ENCODE measurements around the gene SPESP1.
A peak's percentile ranks its signal among the peaks of the same experiment; 100 is the strongest.
"Not testable (repeated sequence)": the region's sequence is repeated elsewhere in the genome, so short reads cannot be mapped to it uniquely, and the experiment has no call there.

The SPESP1 gene

DNA sequence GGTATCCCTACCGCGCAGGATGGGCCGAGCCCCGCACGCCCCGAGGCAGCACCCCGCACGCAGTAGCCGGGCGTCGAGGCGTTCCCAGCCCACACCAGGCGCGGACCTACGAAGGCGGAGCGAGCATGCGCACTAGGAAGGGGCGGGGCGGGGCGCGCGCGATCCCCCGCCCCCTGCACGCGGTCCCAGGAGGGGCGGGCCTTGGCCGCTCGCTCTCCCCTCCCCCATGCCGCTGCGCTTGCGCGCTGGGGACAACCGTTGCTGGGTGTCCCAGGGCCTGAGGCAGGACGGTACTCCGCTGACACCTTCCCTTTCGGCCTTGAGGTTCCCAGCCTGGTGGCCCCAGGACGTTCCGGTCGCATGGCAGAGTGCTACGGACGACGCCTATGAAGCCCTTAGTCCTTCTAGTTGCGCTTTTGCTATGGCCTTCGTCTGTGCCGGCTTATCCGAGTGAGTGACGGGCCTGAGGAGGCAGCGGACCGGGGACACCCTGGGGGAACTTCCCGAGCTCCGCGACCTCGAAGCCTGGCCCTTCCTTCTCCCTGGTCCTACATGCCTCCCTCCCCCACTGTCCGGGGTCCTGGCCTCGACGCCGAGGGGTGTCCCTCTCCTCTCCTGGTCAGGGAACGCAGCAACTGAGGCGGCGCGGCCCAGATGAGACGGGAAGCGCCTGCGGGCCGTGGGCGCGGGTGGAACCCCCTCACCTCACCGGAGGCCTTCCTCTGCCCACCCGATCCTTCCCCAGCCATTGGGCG lies at the start of gene SPESP1:
TSS of gene SPESP1 (plus strand) at position 258 of the 755 bp plus-strand sequence. CDS start at position 387, 129 bp downstream.
- no peak for DNase-seq

DNA sequence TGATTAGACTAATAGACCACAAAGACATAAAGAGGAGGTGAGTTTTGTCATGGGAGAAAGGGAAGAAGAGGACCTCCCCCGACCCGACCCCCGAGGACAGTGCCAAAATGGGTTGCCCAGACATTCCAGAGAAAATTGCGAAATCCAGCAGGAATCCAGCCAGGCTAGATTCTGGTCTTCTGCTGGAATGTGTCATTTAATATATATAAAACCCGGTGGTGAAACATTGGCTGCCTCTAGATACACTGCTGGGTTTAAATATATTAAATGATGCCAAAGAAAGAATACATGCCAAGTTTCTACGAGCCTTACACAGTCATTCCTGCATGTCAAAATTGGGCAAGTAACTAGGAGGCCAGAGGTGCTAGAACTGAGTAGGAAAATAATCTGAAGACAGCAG lies 45.3 kb upstream of the SPESP1 start:
- DNase-seq = no peak

DNA sequence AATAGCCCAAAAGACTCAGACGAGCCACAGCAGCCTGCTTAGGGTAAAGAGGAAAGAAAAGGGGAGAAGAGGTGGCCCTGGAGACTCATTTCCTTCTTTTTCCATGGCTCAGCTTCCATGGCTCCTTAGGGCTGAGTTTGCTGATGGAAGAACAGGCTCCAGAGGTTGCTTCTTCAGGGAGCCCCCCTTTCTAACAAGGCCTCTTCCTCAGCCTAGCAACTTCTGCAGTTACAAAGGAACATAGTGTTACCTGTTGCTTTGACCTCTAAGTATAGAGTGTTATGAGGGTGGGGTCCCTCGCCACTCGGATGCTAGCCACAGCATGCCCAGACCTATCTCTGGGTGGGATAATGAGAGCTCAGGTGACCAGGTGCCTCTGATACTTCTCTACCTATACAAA lies 43.2 kb upstream of the SPESP1 start:
- no peak for DNase-seq

DNA sequence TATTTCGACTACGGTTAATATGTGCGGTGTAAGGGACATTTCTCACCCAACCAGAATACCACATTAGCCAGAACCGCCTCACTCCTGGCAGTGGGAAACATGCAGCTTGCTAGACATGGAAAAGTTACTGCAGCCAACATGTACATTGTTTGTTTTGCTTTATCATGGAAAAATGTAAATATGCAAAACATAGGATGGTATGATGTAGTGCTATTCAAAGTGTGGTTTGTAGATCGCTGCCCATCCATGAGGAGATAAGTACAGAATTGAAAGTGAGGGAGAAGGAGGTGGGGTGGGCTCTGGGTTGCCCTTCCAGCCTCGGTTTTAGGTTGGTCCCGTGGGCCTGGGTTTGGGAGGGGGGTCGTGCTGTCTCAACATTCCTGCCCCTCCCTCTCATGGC lies 42.5 kb upstream of the SPESP1 start:
- DNase-seq = no peak

DNA sequence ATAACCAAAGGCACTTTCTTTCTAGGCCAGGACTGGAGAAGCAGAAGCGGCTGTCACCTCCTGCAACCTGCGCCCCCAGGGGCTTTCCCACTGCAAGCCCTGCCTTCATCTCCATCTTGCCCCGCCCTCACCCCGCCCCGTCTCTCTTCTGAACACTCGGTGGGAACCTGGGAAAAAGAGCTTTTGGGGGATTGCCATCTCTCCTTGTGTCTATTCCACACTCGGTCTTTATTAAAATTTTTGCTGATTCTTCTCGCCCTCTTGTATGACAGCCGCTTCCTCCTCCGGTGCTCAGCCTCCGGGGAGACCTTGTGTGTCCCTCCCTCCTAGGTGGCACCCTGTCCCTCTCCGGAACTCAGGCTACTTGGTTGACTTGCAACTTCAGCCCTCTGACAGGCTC lies 41.9 kb upstream of the SPESP1 start:
- no peak for DNase-seq

DNA sequence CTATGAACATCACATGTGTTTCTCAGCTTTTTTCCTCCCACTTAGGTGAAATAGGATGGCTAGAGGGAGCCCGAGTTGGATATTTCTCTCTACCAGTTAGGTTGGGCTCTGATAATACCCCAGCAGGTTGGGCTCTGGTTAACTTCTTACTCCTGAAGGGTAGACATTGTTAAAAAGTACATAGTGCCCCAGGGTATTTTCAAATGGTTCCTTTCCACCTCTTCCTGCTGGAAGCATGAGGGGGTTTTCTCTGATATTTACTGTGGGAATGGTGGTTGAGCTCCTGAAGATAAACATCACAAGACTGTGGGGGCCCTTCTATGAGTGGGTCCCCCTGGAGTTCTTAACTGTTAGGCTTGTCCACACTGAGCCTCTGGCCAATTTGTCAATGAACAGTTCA lies 36.1 kb upstream of the SPESP1 start:
- DNase-seq = no peak

DNA sequence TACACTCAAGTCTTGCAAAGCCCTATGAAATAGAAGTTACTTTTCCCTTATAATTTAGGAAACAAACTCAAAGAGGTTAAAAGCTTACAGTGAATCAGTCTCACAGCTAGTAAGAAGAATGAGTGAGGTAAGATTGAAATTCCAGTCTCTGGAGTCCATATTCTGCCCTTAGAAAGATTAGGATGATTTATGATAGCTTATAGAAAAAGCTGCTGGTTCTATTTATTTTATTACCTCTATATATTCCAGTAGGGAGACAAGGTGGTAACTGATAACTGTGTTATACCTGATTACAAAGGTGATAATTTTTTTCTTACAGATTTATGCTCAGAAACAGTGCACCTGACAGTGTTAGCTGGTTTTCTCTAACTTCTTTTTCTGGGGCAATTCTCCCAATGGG lies 34.1 kb upstream of the SPESP1 start:
- DNase-seq = no peak

DNA sequence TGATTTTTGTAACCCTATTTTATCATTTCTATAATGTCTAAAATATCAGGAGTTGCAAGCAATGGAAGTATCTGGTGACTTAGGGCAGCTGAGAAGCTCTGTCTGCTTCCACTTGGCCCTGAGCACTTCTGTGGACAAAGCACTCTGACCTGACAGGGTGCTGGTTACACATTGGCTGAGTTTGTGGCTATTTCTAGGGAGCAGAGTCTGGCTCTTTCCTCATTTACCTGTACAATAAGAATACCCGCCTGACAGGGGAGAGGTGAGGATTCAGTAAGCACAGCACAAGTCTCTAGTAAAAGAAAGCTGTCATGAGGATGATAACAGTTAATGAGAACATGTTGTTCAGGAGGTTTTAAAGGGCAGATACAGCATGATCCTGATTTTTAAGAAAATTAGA lies 33.3 kb upstream of the SPESP1 start:
- DNase-seq = no peak

DNA sequence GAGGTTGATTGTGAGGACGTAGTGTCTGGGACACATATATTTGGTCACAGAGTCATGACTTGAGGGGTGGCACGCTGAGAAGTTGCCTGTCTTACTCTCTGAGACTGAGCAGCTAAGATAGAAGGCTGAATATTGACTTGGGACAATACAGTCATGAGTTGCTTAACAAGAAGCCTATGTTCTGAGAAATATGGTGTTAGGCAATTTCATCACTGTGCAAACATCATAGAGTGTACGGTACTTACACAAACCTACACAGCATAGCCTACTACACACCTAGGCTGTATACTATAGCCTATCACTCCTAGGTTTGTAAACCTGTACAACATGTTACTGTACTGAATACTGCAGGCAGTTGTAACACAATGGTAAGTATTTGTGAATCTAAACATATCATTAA lies 30.3 kb upstream of the SPESP1 start:
- DNase-seq = no peak

DNA sequence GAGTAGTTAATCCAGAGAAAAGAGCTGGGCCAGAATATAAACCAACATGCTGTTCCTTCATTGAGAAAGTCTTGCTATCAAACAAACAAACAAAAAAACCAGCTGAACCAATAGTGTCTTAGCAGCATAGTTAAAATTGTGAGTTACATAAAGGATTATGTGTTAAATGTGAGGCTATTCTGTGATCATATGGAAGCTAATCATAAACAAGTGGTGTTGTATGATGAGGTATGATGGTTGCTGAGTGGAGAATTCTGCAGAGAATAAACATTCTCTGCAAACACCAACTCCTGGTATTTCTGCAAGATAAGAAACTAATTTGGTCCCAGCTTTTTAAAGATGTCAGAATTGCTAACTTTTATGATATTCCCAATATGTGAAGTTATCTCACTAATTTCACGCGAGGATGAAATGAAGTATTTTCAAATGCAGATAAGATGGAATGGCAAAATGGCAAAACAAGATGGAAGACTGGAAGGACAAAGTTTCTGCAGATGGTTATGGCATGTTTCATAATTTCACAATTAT lies 22.9 kb upstream of the SPESP1 start:
- DNase-seq = no peak

DNA sequence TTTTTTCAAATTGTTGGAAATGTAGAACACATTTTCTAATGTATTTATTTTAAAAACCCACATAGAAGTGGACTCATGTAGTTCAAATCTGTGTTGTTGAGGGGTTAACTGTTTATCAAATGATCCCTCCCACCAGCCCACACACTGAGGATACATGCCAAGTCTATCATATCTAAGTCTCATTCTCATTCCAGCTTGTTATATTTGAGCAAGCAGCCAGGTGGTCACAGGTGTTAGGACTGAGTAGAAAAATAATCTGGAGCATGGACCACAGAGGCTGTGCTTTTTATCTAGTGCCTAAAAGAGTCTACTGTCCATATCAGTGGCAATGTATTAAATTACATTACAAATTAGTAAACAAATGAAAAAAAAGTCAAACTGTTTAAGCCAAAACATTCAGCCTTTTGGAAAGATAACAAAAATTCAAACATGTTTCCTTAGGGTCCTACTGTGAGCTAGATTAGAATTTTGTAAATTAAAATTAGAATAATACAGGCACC lies 20.7 kb upstream of the SPESP1 start:
- DNase-seq = no peak

DNA sequence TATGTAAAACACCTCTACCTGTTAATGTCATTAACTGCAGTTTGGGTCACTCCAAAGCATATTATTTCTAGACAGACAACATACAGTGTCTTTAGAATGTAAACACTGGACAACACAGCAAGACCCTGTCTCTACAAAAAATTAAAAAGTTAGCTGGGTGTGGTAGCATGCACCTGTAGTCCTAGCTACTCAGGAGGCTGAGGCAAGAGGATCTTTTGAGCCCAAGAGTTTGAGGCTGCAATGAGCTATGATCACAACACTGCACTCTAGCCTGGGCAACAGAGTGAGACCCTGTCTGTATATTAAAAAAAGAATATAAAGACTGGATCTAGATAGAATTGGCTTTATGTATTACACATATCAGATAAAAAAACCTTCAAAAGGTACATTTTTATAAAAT lies 20.0 kb upstream of the SPESP1 start:
- DNase-seq = no peak

DNA sequence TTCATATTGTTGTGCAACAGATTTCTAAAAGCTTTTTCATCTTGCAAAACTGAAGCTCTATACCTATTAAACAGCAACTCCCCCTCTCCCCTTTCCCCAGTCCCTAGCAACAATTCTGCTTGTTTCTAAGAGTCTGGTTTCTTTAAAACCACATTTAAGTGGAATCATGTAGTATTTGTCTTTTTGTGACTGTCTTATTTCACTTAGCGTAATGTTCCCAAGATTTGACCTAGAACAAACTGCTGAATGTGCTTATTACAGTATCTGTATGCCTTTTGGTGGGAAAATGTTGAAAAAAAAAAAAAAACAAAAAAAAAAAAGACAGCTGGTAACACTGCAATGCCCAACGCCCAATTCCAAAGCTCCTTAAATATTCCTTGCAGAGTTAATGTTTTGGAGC lies 19.5 kb upstream of the SPESP1 start:
- no peak for DNase-seq

DNA sequence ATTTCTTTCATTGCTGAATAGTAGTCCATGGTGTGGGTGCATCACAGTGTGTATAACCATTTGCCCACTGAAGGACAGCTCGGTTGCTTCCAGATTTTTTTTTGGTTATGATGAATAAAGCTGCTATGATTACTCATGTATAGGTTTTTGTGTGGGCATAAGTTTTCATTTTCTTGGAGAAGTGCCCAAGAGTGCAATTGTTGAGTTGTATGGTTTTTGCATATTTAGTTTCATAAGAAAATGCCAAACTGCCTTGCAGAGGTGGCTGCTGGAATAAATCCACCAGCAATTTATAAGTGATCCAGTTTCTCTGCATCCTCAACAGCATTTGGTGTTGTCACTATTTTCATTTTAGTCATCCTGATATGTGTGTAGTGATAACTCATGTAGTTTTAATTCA lies 8.4 kb upstream of the SPESP1 start:
- no peak for DNase-seq

DNA sequence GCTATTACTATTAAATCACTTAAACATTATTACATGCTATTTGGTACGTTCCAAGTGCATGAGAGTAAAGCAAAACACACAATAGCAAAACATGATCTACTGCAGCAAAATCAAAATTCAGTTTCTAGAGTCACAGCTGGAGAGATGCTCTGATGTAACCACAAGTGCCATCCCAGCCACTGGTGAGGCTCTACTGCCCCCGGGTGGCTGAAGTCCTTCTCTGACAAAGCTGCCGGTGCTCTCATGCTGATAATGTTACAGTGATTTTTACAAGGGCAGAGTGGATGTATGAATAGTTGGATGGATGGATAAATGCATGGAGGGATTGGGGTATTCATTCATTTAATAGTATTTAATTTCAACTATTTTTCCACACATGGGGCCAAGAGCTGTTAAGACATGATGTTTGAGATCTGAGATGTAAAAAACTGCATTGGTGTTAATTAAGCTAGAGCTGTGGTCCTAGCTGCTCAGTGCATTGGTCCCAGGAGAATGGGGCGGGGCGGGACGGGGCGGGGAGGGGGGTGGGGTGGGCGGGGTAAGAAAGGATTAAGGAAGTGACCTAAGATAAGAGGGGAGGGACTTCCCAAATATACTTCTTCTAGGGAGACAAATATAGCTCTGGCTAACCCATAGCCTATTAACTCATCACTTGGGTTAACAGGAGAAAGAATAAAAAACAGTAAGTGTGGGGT lies 5.3 kb upstream of the SPESP1 start:
- peak; percentile 64 for DNase-seq

DNA sequence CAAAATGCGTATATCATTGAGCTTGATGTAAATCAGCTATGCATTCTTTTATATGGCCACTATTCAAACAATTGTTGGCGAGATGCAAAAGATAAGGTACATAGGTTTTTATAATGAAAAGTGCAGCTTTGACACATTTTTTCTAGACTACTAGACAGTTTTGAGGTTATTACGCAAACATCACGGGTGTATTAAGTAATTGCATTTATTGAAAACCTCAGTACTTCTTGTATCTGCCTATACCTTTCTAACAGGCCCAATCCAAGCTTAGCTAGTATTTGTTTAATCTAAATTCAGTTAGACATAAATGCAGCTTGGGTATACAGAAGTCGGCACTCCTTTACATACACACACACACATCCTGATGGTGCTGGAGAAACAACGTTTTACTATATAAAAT lies 2.7 kb downstream of the SPESP1 start:
- DNase-seq = no peak

DNA sequence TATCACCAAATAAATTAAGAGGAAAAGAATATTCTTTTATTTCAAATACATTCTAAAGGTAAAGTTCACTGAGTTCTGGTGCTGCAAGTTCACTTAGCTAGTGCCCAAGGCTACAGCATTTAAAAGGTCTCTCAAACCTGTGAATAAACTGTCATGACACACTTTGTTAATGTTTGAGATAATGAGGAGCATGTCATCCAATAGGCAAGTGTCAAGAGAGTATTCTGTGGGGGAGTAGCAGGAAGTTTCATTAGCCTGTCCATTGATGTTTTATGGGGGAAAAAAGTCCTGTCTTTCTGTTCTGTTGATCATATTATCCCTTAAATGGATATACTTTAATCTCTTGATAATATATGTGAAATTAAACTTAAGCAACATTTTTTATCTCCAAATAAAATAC lies 4.0 kb downstream of the SPESP1 start:
- DNase-seq = no peak

DNA sequence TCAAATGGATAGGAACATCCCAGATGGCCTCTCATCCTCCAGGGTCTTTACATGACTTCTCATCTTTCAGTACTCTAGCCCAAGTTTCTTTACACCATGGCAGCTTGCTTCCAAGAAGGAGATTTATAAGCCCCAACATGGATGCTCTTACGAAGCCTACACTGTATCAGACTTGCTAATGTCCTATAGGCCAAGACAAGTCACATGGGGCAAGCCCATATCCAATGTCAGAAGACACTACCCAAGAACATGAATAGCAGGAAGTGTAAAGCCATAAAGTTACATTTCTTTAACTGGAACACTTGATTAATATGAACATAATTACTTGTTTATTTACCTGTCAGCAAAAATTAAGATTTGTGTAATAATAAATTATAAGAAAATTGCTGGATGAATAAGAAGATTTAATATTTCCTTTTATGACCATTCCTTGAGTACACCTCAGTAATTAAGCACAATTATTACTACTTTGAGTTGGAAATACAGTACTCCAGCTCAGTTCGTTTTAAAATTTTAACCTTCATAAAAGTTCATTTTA lies 5.1 kb downstream of the SPESP1 start:
- no peak for DNase-seq

DNA sequence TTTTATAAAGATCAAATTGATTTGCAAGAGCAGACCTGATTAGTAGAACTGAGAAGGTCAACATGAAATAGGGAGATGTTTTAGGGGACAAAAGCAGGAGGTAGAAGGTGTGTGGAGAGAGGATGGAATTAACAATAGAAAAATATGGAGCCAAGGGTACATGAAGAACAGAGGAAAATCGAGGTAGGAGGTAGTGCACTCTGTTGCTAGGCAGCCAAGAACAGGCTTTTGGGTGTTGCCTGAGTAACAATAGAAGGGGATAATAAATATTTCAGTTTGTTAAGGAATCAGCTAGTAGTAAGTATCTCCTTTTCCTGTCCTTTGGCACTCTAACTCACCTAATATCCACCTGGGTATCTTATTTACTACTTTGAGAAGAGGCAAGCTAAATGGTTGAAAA lies 9.2 kb downstream of the SPESP1 start:
- no peak for DNase-seq

DNA sequence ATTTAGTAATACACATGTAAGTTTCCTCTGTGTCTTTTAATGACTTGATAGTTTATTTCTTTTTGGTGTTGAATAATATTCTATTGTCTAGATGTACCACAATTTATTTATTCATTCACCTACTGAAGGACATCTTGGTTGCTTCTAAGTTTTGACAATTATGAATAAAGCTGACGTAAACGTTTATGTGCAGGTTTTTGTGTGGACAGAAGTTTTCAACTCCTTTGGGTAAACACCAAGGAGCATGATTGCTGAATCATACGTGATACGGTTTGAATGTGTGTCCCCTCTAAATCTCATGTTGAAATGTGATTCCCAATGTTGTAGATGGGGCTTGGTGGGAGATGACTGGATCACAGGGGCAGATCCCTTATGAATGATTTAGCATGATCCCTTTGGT lies 21.5 kb downstream of the SPESP1 start:
- DNase-seq = no peak

DNA sequence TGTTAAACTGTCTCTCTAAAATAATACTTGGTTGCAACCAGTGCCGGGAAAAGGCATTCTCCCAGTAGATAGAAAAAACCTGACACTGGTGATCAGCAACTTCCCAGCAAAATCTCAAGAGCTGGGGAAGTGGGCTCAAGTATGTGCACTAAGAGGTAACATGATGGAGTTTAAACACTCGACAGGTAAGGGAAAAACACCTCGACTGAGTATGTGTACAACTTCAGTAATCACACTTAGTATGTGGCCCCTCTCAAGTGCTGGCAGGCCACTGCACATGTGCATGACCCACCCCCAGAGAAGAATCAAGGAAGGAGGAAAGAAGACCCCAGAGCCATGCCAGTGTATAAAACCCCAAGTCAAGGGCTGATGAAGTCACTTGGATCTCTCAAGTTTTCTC lies 27.4 kb downstream of the SPESP1 start:
- DNase-seq = no peak

DNA sequence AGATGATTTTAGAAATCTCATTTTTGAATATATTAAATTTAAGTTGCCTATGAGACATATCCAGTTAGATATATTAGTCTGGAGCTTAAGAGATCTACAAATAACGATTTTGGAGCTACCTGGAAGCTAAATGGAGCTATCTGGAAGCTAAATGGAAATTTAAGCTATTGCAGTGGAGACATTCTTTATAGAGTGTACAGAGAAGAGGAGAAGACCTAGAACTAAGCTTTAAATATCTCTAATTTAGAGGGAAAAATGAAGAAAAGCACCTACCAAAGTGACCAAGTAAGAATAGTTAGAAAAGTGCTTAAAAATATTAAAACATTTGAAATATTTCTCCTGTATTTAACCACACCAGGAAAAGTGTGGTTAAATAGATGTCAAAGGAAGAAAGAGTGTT lies 28.3 kb downstream of the SPESP1 start:
- DNase-seq = no peak

DNA sequence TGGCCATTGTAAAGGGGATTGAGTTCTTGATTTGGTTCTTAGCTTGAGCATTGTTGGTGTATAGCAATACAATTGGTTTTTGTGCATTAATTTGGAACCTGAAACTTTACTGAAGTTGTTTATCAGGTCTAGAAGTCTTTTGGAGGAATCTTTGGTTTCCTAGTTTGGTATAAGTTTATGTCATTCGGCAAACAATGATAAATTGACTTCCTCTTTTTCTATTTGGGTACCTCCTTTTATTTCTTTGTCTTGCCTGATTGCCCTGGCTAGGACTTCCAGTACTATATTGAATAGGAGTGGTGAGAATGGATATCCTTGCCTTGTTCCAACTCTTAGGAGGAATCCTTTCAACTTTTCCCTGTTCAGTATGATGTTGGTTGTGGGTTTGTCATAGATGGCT lies 32.1 kb downstream of the SPESP1 start:
- no peak for DNase-seq

DNA sequence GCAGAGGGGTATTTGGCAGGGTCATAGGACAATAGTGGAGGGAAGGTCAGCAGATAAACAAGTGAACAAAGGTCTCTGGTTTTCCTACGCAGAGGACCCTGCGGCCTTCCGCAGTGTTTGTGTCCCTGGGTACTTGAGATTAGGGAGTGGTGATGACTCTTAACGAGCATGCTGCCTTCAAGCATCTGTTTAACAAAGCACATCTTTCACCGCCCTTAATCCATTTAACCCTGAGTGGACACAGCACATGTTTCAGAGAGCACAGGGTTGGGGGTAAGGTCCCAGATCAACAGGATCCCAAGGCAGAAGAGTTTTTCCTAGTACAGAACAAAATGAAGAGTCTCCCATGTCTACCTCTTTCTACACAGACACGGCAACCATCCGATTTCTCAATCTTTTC lies 33.4 kb downstream of the SPESP1 start:
- DNase-seq = not testable (repeated sequence)
